ENCODE measurements around the gene C20orf173.
"Not testable (repeated sequence)": the region's sequence is repeated elsewhere in the genome, so short reads cannot be mapped to it uniquely, and the experiment has no call there.

The C20orf173 gene

DNA sequence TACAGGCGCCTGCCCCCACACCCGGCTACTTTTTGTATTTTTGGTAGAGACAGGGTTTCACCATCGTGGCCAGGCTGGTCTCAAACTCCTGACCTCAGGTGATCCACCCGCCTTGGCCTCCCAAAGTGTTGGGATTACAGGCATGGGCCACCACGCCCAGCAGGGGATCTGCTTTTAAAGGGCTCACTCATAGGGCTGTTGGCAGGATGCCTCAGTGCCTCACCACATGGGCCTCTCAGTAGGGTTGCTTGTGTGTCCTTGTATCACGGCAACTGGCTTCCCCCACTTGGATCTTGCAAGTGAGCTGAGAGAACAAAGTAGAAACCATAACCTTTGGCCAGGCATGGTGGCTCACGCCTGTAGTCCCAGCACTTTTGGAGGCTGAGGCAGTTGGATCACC, 15.5 kb upstream of the C20orf173 start:
- not testable (repeated sequence) for DNase-seq

DNA sequence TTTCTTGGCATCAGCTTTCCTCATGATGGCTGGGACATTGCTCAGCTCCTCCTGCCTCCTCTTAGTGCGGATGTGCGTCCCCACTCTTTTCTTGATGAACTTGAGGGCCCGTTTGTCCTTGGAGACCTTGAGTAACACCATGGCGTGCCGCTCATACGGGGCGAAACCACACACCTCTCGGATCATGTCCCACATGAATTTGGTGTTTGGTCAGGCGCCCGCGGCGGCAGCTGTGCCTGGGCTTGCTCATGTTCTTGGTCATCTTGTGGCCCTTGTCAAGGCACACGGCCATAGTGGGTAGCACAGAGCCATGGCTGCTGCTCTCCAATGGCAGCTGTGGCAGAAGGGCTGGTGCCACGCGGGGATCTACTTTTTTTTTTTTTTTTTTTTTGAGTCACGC, 15.0 kb upstream of the C20orf173 start:
- no peak for DNase-seq

DNA sequence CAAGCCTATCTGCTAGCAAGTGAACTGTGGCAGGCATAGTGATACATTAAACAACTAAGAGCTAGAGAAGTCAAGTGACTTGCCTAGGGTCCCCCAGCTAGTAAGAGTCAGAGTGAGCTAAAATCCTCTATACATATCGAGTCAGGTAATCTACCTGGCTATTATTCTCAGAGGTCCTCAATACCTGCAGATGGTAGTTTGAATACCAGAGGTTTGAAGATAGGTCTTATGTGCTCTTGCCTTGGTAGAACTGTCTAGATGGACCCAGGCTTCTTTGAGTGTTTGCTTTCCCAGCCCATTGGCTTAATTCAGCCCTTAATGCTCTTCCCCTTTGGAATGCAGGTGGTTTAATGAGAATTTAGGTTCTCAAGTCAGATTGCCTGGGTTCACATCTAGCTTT, 13.5 kb upstream of the C20orf173 start:
- DNase-seq: no peak

DNA sequence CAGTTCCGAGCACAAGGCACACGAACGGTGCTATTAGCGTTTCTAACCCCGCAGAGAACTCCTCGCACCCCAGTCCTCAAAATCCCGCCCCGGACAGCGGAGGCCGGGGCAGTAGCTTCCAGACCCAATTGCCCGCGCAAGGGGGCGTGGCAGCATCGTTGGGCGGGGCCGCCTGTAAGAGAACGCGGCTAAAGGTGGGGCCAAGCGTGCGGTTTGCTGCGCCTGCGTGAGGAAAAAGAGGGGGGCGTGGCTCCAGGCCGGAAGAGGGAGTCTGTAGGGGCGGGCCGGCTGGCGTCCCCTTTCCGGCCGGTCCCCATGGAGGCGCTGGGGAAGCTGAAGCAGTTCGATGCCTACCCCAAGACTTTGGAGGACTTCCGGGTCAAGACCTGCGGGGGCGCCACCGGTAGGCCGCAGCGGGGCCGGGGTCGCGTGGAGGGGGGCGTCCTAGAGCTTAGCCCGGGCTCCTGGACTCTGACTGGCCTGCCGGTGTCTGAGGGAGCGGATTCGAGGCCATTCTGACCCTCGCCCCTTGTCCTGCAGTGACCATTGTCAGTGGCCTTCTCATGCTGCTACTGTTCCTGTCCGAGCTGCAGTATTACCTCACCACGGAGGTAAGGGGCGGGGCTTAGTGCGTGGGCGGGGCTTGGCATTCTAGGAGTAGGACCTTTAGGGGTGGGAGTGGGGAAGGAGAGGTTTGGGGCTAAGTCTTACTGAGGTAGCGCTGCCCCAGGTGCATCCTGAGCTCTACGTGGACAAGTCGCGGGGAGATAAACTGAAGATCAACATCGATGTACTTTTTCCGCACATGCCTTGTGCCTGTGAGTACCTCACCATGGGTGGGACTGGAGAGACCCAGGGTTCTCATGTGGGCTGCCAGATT, 12.6 kb upstream of the C20orf173 start, which contains the start of gene ERGIC3:
TSS of gene ERGIC3 (plus strand) at position 296 of the 880 bp plus-strand sequence. CDS start at position 316, 20 bp downstream.
- DNase-seq: peak; percentile 92

DNA sequence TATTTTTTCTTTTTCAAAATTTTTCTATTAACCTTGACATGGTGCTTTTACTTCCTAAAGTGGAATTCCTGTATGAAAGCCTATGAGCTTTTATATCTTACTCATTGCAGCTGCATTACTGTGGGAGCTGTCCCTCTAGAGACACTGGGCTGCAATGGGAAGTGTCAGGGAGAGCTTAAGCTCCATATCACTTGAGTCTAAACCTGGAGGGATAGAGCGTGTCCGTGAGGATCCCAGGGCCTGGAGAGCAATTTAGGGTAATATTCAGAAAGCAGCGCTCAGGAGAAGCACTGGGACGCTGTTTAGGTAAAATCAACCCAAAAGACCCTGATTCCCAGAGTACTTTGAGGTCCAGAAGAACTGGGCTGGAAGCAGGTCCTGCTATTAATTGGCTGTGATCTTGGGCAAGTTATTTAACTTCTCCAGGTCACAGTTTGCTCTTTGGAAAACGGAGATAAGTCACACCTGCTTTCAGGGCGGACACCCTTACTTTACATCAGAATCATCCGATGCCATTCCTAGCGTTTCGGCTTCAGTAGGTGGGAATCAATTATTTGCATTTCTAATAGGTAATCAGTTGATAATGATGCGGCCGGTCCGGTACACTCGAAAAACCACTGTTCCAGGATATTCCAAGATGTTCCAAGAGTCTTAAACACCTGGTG, 11.8 kb upstream of the C20orf173 start:
- DNase-seq: no peak

DNA sequence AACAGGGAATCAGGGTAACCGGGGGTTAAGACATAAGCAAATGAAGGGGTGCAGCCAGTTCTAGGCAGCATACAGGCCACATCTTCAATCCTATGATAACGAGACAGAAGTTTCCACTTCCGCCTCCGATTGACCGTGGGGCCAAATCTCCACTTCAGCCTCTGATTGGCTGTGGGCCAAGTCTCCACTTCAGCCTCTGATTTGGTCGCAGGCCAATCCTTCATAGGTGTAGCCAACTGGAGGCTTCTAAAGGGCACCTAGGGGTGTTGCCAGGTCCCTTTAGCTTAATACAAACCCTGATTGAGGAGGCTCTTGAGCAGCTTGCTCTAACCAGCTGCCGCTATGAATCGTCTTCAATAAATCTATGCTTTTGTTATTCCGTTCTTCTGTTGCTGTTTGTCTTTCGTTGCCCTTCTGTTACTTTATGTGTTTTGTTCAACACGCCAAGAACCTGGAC, 10.3 kb upstream of the C20orf173 start:
- no peak for DNase-seq

DNA sequence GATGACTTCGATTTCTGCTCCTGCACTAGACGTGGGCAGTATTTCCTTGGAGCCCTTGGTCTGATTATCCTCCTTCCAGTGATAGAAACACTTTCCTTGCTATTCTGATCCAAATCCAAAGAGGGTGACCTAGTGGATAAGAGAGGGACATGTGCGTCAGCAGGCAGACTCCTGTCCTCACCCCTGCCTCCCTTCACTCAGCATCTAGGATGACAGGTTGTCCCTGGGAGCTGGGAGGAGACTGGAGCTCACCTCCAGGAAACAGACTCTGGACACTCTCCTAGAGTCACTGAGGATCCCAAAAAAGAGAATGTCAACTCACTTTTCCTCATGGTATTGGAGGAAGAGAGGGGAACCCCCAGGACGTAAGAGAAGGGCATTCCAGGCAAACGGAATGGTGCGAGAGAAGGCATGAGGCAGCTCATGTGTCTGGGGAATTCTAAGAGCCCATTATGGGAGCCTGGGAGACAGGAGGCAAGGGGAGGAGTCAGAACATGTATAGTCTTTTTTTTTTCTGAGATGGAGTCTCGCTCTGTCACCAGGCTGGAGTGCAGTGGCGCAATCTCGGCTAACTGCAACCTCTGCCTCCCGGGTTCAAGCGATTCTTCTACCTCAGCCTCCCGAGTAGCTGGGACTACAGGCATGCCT, 2.2 kb downstream of the C20orf173 start:
- no peak for DNase-seq

DNA sequence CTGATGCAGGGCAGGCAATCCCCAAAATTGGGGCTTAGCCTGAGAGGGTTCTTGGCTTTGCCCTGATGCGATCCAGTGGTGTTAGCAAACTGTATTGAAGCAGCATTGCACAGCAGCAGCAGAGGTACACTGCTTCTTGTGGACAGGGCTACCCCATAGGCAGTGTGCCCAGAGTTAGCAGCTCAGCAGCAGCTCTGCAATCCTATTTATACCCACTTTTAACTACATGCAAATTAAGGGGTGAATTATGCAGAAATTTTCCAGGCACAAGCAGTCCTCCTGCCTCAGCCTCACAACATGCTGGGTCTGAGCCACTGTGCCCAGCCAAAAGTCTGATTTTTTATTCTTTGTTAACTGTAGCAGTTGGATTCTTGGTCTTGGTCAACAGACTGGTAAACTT, 3.8 kb downstream of the C20orf173 start:
- no peak for DNase-seq

DNA sequence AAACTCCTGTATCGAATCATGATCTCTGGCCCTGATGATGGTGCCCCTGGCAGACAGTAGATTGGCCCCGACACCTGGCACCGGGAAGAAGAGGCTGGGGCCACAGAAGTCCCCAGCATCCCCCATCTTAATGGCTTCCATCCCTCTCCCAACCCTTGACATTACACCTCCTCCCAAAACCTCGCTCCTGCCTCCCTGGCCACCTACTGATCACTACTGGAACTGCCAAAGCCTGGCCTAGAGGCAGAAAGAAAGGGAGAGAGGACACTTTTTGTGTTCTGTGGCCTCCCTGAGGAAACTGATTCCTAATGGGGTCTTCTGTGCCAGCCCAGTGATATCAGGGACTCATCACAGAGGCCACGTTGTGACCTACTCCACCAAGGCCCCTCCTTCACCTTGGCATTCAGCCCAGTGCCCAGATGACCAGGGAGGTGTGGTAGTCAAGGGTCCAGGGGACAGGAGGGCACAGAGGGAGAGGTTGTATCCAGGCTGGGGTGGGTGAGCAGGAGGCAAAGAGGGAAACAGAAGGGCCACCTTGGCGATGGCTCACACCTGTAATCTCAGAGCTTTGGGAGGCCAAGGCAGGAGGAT, 6.1 kb downstream of the C20orf173 start:
- no peak for DNase-seq

DNA sequence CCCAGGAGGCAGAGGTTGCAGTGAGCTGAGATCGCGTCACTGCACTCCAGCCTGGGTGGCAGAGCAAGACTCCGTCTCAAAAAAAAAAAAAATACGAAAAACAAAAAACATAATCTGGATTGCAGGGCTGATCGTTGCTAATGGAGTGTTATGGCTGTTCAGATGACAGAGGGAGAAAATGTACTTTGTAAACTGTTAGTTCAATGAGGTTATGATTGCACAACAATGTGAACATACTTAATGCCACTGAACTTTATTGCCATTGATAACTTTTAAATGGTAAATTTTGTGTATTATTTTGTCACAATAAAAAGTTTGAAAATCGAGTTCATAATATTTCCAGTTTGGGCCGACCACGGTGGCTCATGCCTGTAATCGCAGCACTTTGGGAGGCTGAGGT, 10.5 kb downstream of the C20orf173 start:
- no peak for DNase-seq

DNA sequence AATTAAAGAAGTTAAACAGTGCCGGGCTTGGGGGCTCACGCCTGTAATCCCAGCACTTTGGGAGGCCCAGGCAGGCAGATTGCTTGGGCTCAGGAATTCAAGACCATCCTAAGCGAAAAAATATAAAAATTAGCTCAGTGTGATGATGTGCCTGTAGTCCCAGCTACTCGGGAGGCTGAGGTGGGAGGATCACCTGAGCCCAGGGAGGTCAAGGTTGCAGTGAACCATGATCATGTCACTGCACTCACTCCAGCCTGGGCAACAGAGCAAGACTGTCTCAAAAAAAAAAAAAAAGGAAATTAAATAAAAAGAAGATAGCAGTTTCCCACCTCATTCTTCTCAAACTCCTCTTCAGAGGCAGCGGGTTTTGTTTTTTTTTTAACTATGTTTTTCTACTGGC, 11.7 kb downstream of the C20orf173 start:
- DNase-seq: not testable (repeated sequence)

DNA sequence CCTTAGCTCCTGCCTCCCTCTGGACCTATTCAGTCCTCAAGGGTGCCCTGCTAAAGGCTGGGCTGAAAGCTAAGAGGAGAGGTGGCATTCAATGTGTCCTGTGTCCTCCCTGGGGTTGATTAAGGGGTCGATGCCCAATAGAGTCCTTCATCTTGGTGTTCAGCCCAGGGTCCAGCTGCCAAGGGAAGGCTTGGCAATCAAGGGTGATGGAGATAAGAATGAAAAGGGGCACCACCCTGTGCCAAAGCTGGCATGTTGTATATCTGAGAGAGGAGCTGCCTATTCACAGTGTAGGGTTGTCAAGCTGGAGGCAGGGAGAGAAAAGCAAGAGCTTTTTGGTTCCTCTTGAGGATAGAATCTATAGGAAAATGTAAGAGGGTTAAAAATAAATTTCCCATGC, 12.3 kb downstream of the C20orf173 start:
- no peak for DNase-seq

DNA sequence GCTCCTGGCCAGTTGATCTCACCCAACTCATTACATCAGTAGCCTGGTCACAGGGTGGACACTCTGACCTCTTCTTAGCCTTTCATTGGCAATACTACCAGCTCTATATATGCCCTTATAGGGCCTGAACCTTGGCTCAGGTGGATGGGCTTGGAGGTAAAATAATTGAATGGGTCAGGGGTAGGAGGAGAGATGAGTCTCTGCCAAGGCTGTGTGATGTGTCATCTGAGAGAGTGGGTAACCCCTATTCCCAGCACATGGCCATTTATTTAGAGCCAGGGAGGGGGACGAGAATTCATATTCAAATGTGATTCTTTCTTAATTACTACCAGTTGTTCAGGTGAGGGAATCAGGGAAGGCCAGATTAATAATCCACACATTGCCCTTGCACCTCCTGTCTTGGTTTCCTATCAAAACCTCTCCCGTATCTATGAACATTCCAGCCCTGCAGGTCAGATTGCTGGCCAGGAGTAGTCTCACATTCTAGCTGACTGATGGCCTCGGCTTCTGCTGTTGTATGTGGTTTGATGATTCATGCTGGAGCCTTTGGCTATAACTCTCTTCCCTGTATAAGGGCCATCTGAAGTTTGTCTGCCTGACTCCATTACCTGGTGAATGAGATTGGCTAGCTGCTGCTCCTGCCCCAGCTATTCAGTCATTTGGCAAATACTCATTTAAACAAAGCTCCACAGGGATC, 13.4 kb downstream of the C20orf173 start:
- DNase-seq: no peak

DNA sequence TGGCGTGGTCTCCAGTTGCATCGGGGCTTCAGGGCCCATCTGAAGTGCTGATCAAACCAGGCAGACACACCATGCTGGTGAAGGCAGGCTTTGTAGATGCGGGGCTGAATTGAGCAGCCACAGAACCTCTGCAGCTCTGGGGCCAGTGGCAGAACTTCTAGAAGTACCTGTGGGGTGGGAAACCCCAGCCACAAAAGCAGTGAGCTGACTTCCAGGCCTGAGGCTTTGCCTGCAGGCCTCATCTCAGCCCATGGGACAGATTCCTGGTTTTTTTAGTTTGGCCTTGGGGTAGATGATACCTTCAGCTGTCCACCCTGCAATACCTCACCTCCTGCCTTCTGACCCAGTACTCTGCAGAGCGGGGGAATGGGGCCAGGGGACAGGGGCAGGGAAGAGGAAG, 14.1 kb downstream of the C20orf173 start:
- no peak for DNase-seq

DNA sequence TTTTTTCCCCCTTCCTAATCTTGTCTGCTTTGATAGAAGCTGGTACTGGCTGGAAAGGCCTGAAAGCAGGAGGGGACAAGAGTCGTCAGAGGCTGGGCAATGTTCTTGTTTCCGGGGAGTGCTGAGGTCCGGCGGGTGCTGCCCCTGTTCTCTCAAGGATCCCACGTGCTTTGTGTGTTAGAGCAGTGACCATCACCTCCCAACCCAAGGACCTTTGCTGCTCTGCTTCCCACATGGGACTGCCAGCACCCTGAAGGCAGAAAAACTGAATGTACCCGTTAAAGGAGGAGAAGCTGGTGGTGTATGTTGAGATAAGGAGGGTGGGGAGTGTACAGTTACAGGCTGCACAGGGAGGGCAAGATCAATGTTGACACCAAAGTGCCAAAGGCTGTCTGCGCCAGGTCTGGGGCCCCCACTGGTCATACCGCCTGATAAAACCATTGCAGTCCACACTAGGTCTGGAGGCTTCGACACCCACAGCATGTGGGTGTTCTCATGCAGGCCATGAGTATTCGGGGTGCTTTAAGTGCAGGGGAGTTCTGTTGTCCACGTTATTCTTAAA, 15.0 kb downstream of the C20orf173 start:
- DNase-seq: no peak

DNA sequence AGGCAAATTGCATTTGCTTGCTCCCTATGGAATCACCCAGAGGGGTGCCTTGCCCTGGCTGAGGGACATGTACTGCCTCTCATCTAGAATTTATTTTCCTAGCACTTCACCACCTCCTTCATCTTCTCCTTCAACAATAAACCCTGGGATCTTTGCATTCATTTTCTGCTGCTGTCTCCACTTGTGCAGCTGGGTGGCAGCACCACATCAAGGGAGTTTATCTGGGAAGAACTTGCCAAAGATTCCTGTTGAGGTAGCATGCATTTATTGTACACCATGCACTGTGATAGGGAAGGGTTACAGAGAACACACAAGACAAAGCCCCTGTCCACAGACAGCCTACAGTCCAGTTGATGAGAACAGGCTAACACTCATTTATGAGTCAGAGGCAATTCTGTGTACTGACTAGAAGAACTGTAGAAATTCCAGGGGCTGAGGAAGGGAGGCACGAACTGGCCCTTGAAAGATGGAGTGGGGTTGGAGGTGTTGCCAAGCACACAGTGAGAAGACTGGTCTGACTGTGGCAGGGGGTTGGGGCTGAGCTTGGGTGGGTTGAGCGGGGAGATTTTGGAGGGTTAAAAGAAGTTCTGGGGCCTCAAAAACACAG, 17.5 kb downstream of the C20orf173 start:
- no peak for DNase-seq

DNA sequence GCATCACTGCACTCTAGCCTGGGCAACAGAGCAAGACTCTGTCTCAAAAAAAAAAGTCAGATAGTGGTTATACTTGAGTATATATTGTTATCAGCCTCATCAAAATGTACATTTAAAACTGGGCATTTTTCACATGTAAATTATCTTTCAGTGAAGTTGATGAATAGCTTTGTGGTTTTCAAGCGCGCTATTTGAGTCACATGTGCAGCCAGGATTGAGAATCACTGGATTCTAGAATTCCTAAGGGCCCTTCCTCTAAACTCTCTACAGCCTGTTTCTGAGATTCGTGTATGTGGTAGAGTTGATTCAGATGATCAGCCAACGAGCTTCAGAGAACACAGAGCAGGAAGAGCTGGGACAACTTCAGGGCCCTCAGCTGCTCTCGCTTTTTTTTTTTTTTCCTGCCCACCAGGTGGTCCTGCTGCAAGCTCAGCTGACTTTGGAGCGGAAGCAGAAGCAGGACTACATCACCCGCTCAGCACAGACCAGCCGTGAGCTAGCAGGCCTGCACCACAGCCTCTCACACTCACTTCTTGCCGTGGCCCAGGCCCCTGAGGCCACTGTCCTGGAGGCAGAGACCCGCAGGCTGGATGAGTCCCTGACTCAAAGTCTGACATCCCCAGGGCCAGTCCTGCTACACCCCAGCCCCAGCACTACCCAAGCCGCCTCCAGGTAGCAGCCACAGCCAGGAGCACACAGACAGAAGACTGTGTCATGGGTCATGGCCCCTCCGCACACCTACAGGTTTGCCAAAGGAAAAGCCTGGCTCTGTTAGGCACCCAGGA, 18.3 kb downstream of the C20orf173 start:
- no peak for DNase-seq

DNA sequence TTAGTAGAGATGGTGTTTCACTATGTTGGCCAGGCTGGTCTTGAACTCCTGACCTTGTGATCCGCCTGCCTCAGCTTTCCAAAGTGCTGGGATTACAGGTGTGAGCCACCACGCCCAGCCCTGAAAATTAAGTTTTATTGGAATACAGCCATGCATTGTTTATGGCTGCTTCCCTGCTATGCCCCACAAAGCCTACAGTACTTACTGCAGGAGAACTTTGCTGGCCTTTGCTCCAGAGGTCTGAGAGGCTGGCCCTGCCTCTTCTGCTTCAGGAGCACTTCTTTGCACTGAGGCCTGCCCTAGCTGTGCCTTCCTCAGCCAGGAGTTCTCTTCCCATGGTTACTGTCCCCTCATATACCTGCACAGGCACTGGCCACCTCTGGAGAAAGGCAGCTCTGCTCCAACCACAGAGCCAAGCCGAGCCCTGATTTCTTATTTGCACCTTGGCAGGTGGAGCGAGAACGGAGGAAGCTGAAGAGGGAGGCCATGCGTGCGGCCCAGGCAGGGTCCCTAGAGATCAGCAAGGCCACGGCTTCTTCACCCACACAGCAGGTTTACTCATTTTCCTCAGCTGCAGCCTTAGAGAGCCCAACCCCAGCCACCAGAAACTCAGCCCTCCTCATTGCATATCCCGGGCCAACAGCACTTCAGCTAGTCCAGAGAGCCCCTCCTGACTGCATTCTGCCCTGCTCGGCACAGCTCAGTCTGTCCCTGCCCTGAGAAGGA, 20.8 kb downstream of the C20orf173 start:
- DNase-seq: no peak

DNA sequence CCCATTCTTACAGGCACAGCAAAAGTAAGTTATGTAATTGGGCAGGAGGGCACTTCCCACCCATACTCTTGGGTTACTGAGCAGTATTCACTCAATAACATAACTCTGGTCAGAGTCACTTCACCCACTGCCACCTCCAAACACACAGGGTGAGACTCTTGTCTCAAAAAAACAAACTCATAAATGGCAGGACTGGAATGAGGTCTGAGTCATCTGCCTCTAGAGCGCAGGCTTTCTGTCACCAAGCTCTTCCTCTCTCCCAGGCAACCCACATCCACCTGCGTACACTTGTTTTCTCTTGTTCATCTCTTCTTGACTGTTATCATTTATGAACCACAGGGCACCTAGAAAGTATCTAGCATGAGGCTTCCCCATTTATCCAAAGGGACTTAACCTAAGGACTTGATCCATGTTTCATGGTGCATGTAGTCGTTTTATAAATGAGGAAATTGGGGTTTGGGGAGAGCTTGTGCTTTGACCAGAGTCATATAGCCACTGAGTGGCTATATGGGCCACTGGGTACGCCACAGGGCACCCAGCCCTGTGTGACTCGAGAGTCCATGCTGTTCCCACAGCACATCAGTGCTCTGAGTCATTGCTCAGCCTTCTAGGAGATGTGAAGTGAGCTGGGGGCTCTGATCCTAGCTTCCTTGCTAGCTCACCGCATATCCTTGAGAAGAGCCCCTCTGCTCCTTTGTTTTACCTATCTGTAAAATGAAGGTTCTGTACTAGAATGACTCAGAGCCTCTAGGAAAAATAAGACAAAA, 22.4 kb downstream of the C20orf173 start:
- no peak for DNase-seq

DNA sequence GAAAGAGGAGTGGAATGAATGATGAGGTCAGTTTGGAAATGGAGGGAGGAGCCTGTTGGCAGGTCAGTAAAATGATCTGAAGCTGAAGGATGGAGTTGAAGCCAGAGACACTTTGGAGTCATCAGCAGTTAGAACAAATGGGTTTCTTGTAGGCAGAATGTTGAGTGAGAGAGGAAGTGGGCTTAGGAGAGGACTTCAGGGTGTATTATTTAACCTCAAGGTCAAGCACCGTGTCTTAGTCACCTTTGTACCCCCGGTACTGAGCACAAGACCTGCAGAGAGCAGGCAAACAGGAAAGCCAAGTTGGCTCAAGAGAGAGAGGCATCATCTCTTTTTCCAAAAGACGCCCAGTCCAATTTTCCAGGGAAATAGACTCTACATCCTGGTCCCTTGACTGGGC, 23.3 kb downstream of the C20orf173 start:
- no peak for DNase-seq
